ENCODE data around the gene HAUS7. TPM values are rescaled to one million over a fixed set of nuclear protein-coding genes. Genes with fewer than 3 reads are reported as not detected.

The HAUS7 gene
- total RNA-seq, 2 donors from 2014 or later: 21.2 to 67.4 TPM

- Mint-ChIP-seq H3K9me3 (no peaks in the 10 kb centered on the region), H3K4me3 (no peak overlapping the region), H3K4me1 (no peaks in the 10 kb centered on the region), H3K27ac (no peak overlapping the region), H3K27me3 (no peaks in the 10 kb centered on the region), H3K36me3 (ENCODE audit: low read depth) (no peaks in the 10 kb centered on the region)
- ATAC-seq (replicated peaks): no peak
Observed at GRCh38 chrX:153505361-153505760, 35.0 kb upstream of the HAUS7 start.

- Mint-ChIP-seq H3K27ac (no peak overlapping the region), H3K36me3 (ENCODE audit: low read depth) (no peaks in the 10 kb centered on the region), H3K27me3 (no peaks in the 10 kb centered on the region), H3K4me1 (no peaks in the 10 kb centered on the region), H3K9me3 (no peaks in the 10 kb centered on the region), H3K4me3 (no peak overlapping the region)
- ATAC-seq (replicated peaks): no peak
Observed at GRCh38 chrX:153504445-153505016, 34.2 kb upstream of the HAUS7 start.

- H3K27ac Mint-ChIP-seq: no peak overlapping the region
- H3K4me1 Mint-ChIP-seq: no peaks in the 10 kb centered on the region
- no peaks in the 10 kb centered on the region for H3K9me3 Mint-ChIP-seq
- H3K4me3 Mint-ChIP-seq: no peak overlapping the region
- no peak for ATAC-seq (replicated peaks)
- H3K27me3 Mint-ChIP-seq: no peaks in the 10 kb centered on the region
- H3K36me3 Mint-ChIP-seq (ENCODE audit: low read depth): no peaks in the 10 kb centered on the region
Observed at GRCh38 chrX:153502796-153503195, 32.4 kb upstream of the HAUS7 start.

GRCh38 chrX:153502131-153502530 is 31.8 kb upstream of the HAUS7 start:
- Mint-ChIP-seq H3K27me3 (no peaks in the 10 kb centered on the region), H3K9me3 (no peaks in the 10 kb centered on the region), H3K36me3 (ENCODE audit: low read depth) (no peaks in the 10 kb centered on the region), H3K4me1 (no peaks in the 10 kb centered on the region), H3K4me3 (no peak overlapping the region), H3K27ac (no peak overlapping the region)
- no peak for ATAC-seq (replicated peaks)

DNA sequence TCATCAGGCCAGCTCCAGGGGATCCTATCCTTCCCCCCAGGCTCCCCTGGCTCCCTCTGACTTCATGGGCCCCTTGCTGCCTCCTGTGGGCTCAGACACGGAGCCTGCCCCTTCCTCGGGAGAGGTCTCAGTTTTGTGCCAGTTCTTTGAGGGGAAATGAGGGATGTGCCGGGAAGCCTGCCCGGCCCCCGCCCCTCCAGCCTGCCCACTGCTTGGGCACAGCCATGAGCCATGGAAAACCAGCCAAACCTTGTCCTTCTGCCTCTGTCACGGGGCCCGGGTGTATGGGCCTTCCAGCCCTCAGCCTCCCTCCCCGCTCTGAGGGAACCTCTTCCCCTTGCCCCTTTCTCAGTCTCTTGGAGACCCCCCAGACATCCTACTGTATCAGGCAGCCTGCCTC is 31.2 kb upstream of the HAUS7 start:
- Mint-ChIP-seq H3K4me1 (no peaks in the 10 kb centered on the region), H3K9me3 (no peaks in the 10 kb centered on the region), H3K27me3 (no peaks in the 10 kb centered on the region), H3K4me3 (no peak overlapping the region), H3K36me3 (ENCODE audit: low read depth) (no peaks in the 10 kb centered on the region), H3K27ac (no peak overlapping the region)
- no peak for ATAC-seq (replicated peaks)

DNA sequence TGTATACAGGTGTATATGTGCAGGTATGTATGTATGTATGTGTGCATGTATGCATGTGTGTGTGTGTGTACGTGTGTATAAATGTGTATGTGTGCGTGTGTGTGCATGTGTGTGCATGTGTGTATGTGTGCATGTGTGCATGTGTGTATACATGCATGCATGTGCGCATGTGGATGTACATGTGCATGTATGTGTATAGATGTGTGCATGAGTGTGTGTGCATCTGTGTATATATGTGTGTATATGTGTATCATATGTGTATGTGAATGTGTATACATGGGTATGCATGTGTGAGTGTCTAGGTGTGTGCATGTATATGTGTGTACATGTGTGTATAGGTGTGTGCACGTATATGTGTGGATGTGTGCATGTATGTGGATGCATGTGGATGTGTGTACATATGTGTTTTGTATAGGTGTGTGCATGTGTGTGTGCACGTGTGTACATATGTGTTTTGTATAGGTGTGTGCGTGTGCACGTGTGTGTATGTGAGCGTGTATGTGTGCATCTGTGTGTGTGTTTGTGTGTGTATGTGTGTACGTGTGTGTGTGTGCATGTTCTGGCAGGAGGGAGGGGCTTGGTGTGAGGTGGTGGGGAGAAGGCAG is 30.4 kb upstream of the HAUS7 start:
- ATAC-seq (replicated peaks): no peak
- H3K27ac Mint-ChIP-seq: no peak overlapping the region
- H3K27me3 Mint-ChIP-seq: no peaks in the 10 kb centered on the region
- H3K4me1 Mint-ChIP-seq: no peaks in the 10 kb centered on the region
- H3K4me3 Mint-ChIP-seq: no peak overlapping the region
- H3K9me3 Mint-ChIP-seq: no peaks in the 10 kb centered on the region
- no peaks in the 10 kb centered on the region for H3K36me3 Mint-ChIP-seq (ENCODE audit: low read depth)

GRCh38 chrX:153499876-153500275 is 29.5 kb upstream of the HAUS7 start:
- Mint-ChIP-seq H3K27ac (no peak overlapping the region), H3K4me3 (no peak overlapping the region), H3K27me3 (peaks cover 3% of the 10 kb centered on the region), H3K9me3 (no peaks in the 10 kb centered on the region), H3K36me3 (ENCODE audit: low read depth) (no peaks in the 10 kb centered on the region), H3K4me1 (no peaks in the 10 kb centered on the region)
- no peak for ATAC-seq (replicated peaks)

DNA sequence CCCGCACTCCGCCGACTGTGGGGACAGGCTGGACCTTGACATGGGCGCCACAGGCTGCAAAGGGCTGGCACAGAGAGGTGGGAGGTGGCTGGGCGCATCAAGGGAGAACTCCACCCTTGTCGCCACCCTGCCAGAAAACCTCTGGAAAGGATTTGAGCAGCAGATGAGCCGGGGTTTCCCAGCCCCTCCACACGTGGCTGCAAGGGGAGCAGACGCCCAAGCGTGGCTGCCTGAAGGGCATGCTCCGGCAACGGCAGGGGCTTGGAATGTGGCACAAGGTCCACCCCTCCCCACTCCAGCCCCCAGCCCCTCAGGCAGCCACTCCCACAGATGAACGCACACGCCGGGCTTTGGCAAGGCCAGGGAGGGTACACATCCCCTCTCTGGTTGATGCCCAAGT is 29.0 kb upstream of the HAUS7 start:
- no peak for ATAC-seq (replicated peaks)
- Mint-ChIP-seq H3K27ac (no peak overlapping the region), H3K36me3 (ENCODE audit: low read depth) (no peaks in the 10 kb centered on the region), H3K4me3 (no peak overlapping the region), H3K9me3 (no peaks in the 10 kb centered on the region), H3K4me1 (no peaks in the 10 kb centered on the region), H3K27me3 (peaks cover 3% of the 10 kb centered on the region)

GRCh38 chrX:153498453-153498852 is 28.1 kb upstream of the HAUS7 start:
- no peak for ATAC-seq (replicated peaks)
- Mint-ChIP-seq H3K27me3 (peaks cover 3% of the 10 kb centered on the region), H3K4me3 (no peak overlapping the region), H3K36me3 (ENCODE audit: low read depth) (no peaks in the 10 kb centered on the region), H3K9me3 (no peaks in the 10 kb centered on the region), H3K4me1 (no peaks in the 10 kb centered on the region), H3K27ac (no peak overlapping the region)

- H3K4me1 Mint-ChIP-seq: no peaks in the 10 kb centered on the region
- no peak for ATAC-seq (replicated peaks)
Observed at GRCh38 chrX:153496590-153496959, 26.2 kb upstream of the HAUS7 start.

DNA sequence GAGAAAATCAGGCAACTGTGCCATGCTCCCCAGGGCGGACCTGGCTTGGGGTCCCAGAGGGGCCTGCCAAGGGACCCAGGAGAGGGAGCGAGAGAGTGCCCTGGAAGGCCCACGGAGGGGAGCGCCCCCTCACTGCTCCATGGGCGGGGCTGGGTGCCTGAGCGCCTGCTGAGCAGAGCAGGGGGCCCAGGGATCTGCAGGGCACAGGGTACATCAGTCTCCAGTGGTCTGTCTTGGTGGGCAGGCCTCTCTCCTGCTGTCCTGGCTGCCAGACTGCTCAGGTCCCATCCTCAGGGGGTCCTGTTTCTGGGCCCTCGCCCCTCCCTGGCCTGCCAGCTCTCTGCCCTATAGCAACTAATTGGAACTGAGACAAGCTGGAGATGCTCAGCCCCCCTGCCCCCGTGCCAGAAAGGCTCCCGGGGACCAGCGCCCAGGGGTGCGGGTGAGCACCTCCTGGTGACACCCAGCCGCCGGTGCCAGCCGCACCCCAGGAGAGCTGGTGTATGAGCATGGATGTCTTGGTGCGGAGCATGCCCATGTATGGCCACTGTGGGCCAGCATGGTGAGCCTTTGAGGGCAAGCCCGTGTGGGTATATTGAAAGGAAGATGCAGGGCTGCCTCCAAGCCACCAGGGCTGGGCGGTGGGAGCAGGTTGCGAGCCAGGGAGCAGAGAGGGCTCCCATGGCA is 25.7 kb upstream of the HAUS7 start:
- H3K4me3 Mint-ChIP-seq: no peak overlapping the region
- no peaks in the 10 kb centered on the region for H3K9me3 Mint-ChIP-seq
- H3K27me3 Mint-ChIP-seq: peaks cover 3% of the 10 kb centered on the region
- H3K36me3 Mint-ChIP-seq (ENCODE audit: low read depth): no peaks in the 10 kb centered on the region
- ATAC-seq (replicated peaks): no peak
- H3K27ac Mint-ChIP-seq: no peak overlapping the region
- no peaks in the 10 kb centered on the region for H3K4me1 Mint-ChIP-seq

More at GRCh38 chrX:153496590-153496959, 26.2 kb upstream of the HAUS7 start:
- Mint-ChIP-seq H3K27me3 (peaks cover 3% of the 10 kb centered on the region), H3K9me3 (no peaks in the 10 kb centered on the region), H3K27ac (no peak overlapping the region), H3K36me3 (ENCODE audit: low read depth) (no peaks in the 10 kb centered on the region), H3K4me3 (no peak overlapping the region)

GRCh38 chrX:153495362-153495751 is 25.0 kb upstream of the HAUS7 start:
- Mint-ChIP-seq H3K27ac (no peak overlapping the region), H3K36me3 (ENCODE audit: low read depth) (no peaks in the 10 kb centered on the region), H3K4me3 (no peak overlapping the region), H3K4me1 (no peaks in the 10 kb centered on the region), H3K27me3 (peaks cover 3% of the 10 kb centered on the region), H3K9me3 (no peaks in the 10 kb centered on the region)
- ATAC-seq (replicated peaks): no peak

DNA sequence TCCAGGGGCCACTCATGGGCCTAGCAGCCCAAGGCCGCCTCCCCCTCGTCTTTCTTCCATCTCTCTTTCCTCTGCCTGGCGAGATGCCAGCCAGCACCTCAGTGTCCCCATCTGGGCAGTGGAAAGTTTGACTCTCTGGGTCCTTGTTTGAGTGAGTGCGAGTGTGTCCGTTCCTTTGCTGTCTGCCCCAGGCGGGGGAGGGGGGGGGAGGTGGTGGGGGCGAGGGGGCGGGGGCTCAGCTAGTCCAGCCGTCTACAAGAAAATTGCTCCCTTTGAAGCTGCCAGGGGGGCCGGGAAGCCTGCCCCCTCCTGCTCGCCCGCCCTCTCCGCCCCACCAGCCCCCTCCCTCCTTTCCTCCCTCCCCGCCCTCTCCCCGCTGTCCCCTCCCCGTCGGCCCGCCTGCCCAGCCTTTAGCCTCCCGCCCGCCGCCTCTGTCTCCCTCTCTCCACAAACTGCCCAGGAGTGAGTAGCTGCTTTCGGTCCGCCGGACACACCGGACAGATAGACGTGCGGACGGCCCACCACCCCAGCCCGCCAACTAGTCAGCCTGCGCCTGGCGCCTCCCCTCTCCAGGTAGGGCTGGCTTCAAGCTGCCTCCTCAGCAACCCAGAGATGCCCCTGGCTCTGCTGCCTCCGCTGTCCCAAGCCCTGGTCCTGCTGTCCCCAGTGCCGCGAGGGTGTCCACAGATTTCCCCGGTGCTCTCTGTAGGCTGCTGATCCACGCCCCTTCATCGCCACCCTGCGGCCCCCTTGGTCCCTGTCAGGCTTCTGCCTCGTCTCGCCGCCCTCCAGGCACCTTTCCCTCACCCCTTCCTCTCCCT is 24.4 kb upstream of the HAUS7 start, which contains the start of gene BGN:
Gene BGN (plus strand): TSS at position 440 of the 821 bp plus-strand sequence. CDS start 9,652 bp downstream, outside the sequence.
- ATAC-seq (replicated peaks): no peak
- H3K27me3 Mint-ChIP-seq: peaks cover 3% of the 10 kb centered on the region
- no peaks in the 10 kb centered on the region for H3K36me3 Mint-ChIP-seq (ENCODE audit: low read depth)
- no peak within 1 kb of the TSS for H3K4me3 Mint-ChIP-seq
- no peaks in the 10 kb centered on the region for H3K9me3 Mint-ChIP-seq
- H3K27ac Mint-ChIP-seq: no peak within 1 kb of the TSS
- H3K4me1 Mint-ChIP-seq: no peaks in the 10 kb centered on the region

- H3K36me3 Mint-ChIP-seq (ENCODE audit: low read depth): no peaks in the 10 kb centered on the region
- peaks cover 3% of the 10 kb centered on the region for H3K27me3 Mint-ChIP-seq
- ATAC-seq (replicated peaks): no peak
Observed at GRCh38 chrX:153494061-153494460, 23.7 kb upstream of the HAUS7 start.

More at GRCh38 chrX:153494061-153494460, 23.7 kb upstream of the HAUS7 start:
- H3K4me3 Mint-ChIP-seq: no peak overlapping the region
- H3K27ac Mint-ChIP-seq: no peak overlapping the region
- no peaks in the 10 kb centered on the region for H3K4me1 Mint-ChIP-seq
- no peaks in the 10 kb centered on the region for H3K9me3 Mint-ChIP-seq
